Measurements from ENCODE around the gene ZRANB1. TPM values are rescaled to one million over a fixed set of nuclear protein-coding genes. Genes with fewer than 3 reads are reported as not detected.

Gene ZRANB1
- total and polyA plus RNA-seq, 10 of the 15 experiments (the other 5 are each of a cell fraction or from before 2014, with no cell fraction given): 1.7 to 11.8 (median 6.2) TPM

- H3K9me3 ChIP-seq (replicated peaks; ENCODE audit: control insufficient read depth, insufficient read depth, low read length): no peaks in the 10 kb centered on the region
- RAD21 ChIA-PET (ENCODE audit: unreplicated experiment): no interaction called here
- 40% methylated on average over 20 of the region's 20 CpGs for WGBS (ENCODE audit: insufficient coverage, insufficient replicate concordance, low lambda C conversion rate, missing lambda C conversion rate)
- H3K4me3 ChIP-seq: no peak overlapping the region
- peaks cover 2 to 4% of the 10 kb centered on the region in 2 experiments; a peak in 2 of 4 replicates for H3K27me3 ChIP-seq (replicated peaks in 1 of 2; ENCODE audit: control insufficient read depth in 2 of 2, insufficient read depth in 2 of 2, low read length in 1 of 2)
- H2AFZ ChIP-seq (ENCODE audit: control insufficient read depth, low read depth, low read length): no peak overlapping the region
- FAIRE-seq (no peak), DNase-seq (ENCODE audit: low read depth, low spot score) (no peak), ATAC-seq (no peak)
- in situ Hi-C loops (cut with MboI): no loop called here
- no peaks in the 10 kb centered on the region for H3K4me1 ChIP-seq (ENCODE audit: control insufficient read depth, insufficient read depth, low read length)
- H3K36me3 ChIP-seq (ENCODE audit: control insufficient read depth in 2 of 2, insufficient read depth in 2 of 2, low read length in 1 of 2): no peaks in the 10 kb centered on the region
- H3K9ac ChIP-seq (ENCODE audit: control insufficient read depth, insufficient read depth, low read length): no peak overlapping the region
- BruUV-seq (replicated peaks): no TSS peak
- CTCF ChIA-PET: no interaction called here
- POLR2A ChIA-PET: no interaction called here
- intact Hi-C loops (cut with micrococcal nuclease; ENCODE audit: unreplicated experiment): no loop called here
- SMC1A ChIA-PET (ENCODE audit: uncharacterized antibody, unreplicated experiment): no interaction called here
- no peak overlapping the region for H3K27ac ChIP-seq (ENCODE audit: control insufficient read depth, insufficient read depth)
- H3K79me2 ChIP-seq (ENCODE audit: control insufficient read depth, insufficient read depth, low read length): no peaks in the 10 kb centered on the region
- no peaks in the 10 kb centered on the region for H4K20me1 ChIP-seq (ENCODE audit: control insufficient read depth, insufficient read depth)
- no peak overlapping the region for H3K4me2 ChIP-seq (ENCODE audit: control insufficient read depth, insufficient read depth)
- TF ChIP-seq JUNB (IDR thresholded peaks at IDR 0.05): no peak
- no peak for TF ChIP-seq FOXK2 (IDR thresholded peaks at IDR 0.05)
- no peak for TF ChIP-seq ELK1 (IDR thresholded peaks at IDR 0.05; ENCODE audit: low read depth, low read length)
- no peak for TF ChIP-seq FOS (IDR thresholded peaks at IDR 0.05; ENCODE audit: borderline replicate concordance, extremely low read depth, insufficient read length)
- no peak for TF ChIP-seq NR2F1 (conservative IDR thresholded peaks at IDR 0.05)
- no peak for TF ChIP-seq BRCA1 (IDR thresholded peaks at IDR 0.05; ENCODE audit: low read depth, low read length)
- TF ChIP-seq RBBP5 (conservative IDR thresholded peaks at IDR 0.05): no peak
- TF ChIP-seq PKNOX1 (IDR thresholded peaks at IDR 0.05): no peak
- TF ChIP-seq TCF12 (IDR thresholded peaks at IDR 0.05; ENCODE audit: low read depth, low read length): no peak
- no peak for TF ChIP-seq ZBTB33 (IDR thresholded peaks at IDR 0.05)
- TF ChIP-seq CTCF (IDR thresholded peaks at IDR 0.05 in 2 of 3, conservative IDR thresholded peaks at IDR 0.05 in 1 of 3; ENCODE audit: control insufficient read depth in 2 of 3, extremely low read depth in 1 of 3, insufficient read depth in 1 of 3, low read depth in 3 of 3, low read length in 3 of 3): no peak
- no peak for TF ChIP-seq SP1 (IDR thresholded peaks at IDR 0.05; ENCODE audit: low read depth, low read length)
- TF ChIP-seq BHLHE40 (IDR thresholded peaks at IDR 0.05; ENCODE audit: borderline replicate concordance in 1 of 2, low read depth in 2 of 2, low read length in 1 of 2): no peak
- no peak for TF ChIP-seq ATF3 (IDR thresholded peaks at IDR 0.05; ENCODE audit: borderline replicate concordance, extremely low read depth, low read depth, low read length)
- no peak for TF ChIP-seq SUZ12 (IDR thresholded peaks at IDR 0.05; ENCODE audit: unreplicated experiment)
These were observed 72.3 kb downstream of the ZRANB1 start for GRCh38 chr10:125014086-125014830.
